Lung (tissue), 12 donors: ENCODE results near the gene SLC51A. TPM values are rescaled to one million over a fixed set of nuclear protein-coding genes. Genes with fewer than 3 reads are reported as not detected.

Source experiments
- ATAC-seq: fragments of 200-7000 bp; cut with Tn5 transposase; one replicate; pipeline ENCODE4 v1.9.1; 2020; ENCODE audit warnings: moderate number of reproducible peaks; ENCODE audit not compliant: insufficient read depth, low FRiP score
- DNase-seq, 3 donors: peaks; one replicate each; pipeline ENCODE4 v3.0.0-alpha.2; 2013 to 2017
- H3K27ac ChIP-seq, 2 donors: one replicate each; pipeline ENCODE4 v1.5.1; 2013; ENCODE audit warnings: mild to moderate bottlenecking in 2 of 2, moderate library complexity in 2 of 2, control low read depth in 1 of 2, inconsistent platforms in 1 of 2, low read depth in 1 of 2, low read length in 1 of 2
- H3K27me3 ChIP-seq, 3 donors: one replicate each; pipeline ENCODE4 v1.5.1; 2013; ENCODE audit warnings: low read length in 2 of 3; ENCODE audit not compliant: control insufficient read depth in 3 of 3, insufficient read depth in 3 of 3
- H3K36me3 ChIP-seq, 4 donors: one replicate each; pipeline ENCODE4 v1.5.1; 2013; ENCODE audit warnings: low read length in 4 of 4, mild to moderate bottlenecking in 1 of 4, moderate library complexity in 1 of 4; ENCODE audit not compliant: control insufficient read depth in 4 of 4, insufficient read depth in 4 of 4
- H3K4me1 ChIP-seq, 5 donors: one replicate each; pipeline ENCODE4 v1.5.1; 2013; ENCODE audit warnings: low read length in 5 of 5, mild to moderate bottlenecking in 2 of 5, moderate library complexity in 1 of 5; ENCODE audit not compliant: control insufficient read depth in 5 of 5, insufficient read depth in 5 of 5
- H3K4me3 ChIP-seq: one replicate; pipeline ENCODE4 v1.5.1; 2013; ENCODE audit warnings: mild to moderate bottlenecking, control low read depth, moderate library complexity
- H3K9ac ChIP-seq, 2 donors: one replicate each; pipeline ENCODE4 v1.5.1; 2013; ENCODE audit warnings: low read length in 2 of 2, control low read depth in 1 of 2; ENCODE audit not compliant: insufficient read depth in 1 of 2
- H3K9me3 ChIP-seq, 4 donors: one replicate each; pipeline ENCODE4 v1.5.1; 2013; ENCODE audit warnings: low read length in 3 of 4, mild to moderate bottlenecking in 1 of 4, moderate library complexity in 1 of 4; ENCODE audit not compliant: control insufficient read depth in 4 of 4, insufficient read depth in 3 of 4
- CTCF ChIP-seq: IDR thresholded peaks from 2 replicates; pipeline ENCODE4 v1.5.1; 2012; ENCODE audit warnings: mild to moderate bottlenecking; ENCODE audit errors: control extremely low read depth, extremely low read depth
- WGBS, 2 donors: extraction: QIAGEN DNeasy Blood & Tissue Kit; methylation state at CpG; one replicate each; pipeline ENCODE4 v1.1.7; 2013; 5-methylcytosine and 5-hydroxymethylcytosine counted together
- polyA plus RNA-seq, 2 donors: library from polyadenylated mRNA; stranded (reverse); fragments of 200-250 nt; gene quantifications; one replicate each; pipeline ENCODE4 v1.2.1, GENCODE V29; 2013
- total RNA-seq, 2 donors: library from RNA; depleted of rRNA in 1 of 2; stranded (reverse); fragments of >200 nt in 1 of 2; gene quantifications; one replicate each; pipeline ENCODE4 v1.2.1, GENCODE V29; 2014 to 2021
- donor health status: control.
- donor health status: control.
- donor health status: Bipolar disorder and iron deficiency.
- donor health status: healthy.
- donor health status: DM: yes; HTN: yes; CAD: no.

SLC51A gene
- total and polyA plus RNA-seq, 4 donors, result 0.73 to 7.2 (median 1.9) TPM

DNA sequence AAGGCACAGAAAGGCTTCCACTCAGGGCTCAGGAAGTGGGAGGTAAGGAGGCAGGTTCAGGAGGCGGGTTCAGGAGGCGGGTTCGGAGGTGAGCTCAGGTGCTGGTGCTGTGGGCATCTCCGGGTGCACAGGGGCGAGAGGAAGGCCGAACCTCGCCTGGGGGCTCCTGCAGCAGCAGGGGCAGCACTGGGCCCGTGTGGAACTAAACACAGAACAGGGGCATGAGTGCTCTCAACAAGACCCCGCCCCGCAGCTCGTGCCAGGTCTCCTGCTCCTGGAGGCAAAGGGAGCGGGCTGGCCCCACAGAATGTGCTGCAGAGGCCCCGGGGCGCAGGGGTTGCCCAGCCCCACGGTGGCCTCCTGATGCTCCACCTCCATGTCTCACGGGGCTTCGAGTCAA, 18.8 kb upstream of the SLC51A start:
- Histone ChIP-seq H3K9me3 (no peaks in the 10 kb centered on the region), H3K4me1 (peaks cover 0 to 11% (median 2%) of the 10 kb centered on the region in 5 donors), H3K9ac (no peak overlapping the region), H3K27me3 (no peaks in the 10 kb centered on the region), H3K27ac (no peak overlapping the region), H3K36me3 (no peaks in the 10 kb centered on the region), H3K4me3 (no peak overlapping the region)
- TF ChIP-seq CTCF, result no peak
- DNase-seq, result no peak
- 79 to 89% methylated on average over 17 of the region's 17 CpGs for WGBS, 2 donors
- no peak for ATAC-seq

DNA sequence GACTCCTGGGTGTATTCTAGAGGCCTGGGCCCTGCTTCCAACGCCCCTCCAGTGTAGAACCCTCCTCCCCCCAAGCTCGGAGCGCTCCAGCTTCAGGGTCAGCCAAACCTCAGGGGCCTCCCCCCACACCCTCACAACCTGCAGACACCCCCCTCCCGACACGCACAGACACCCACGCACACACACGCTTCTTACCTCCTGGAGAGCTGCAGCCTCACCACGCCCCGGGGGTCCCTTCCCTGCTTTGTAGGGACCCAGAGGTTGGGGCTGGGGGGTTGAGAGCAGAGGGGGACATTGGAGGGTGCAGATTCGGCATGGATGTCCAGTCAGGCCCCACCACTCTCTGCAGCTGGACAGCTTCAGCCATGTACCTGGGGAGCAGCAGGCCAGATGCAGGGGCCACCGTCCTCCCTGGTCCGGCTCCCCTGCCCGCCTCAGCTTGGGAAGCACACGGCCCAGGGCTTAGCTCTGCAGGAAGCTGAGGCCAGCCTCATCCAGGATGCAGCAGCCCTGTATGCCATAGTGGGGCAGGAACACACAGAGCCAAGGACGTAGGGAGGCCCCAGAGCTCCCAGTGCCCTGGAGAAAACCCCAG, 18.2 kb upstream of the SLC51A start:
- Histone ChIP-seq H3K27me3 (no peaks in the 10 kb centered on the region), H3K4me3 (no peak overlapping the region), H3K36me3 (no peaks in the 10 kb centered on the region), H3K9ac (no peak overlapping the region), H3K4me1 (peaks cover 0 to 9% (median 0%) of the 10 kb centered on the region in 5 donors), H3K27ac (no peak overlapping the region), H3K9me3 (no peaks in the 10 kb centered on the region)
- DNase-seq, result no peak
- no peak for TF ChIP-seq CTCF
- WGBS, 2 donors, result 89 to 92% methylated on average over 15 of the region's 15 CpGs
- ATAC-seq, result no peak

DNA sequence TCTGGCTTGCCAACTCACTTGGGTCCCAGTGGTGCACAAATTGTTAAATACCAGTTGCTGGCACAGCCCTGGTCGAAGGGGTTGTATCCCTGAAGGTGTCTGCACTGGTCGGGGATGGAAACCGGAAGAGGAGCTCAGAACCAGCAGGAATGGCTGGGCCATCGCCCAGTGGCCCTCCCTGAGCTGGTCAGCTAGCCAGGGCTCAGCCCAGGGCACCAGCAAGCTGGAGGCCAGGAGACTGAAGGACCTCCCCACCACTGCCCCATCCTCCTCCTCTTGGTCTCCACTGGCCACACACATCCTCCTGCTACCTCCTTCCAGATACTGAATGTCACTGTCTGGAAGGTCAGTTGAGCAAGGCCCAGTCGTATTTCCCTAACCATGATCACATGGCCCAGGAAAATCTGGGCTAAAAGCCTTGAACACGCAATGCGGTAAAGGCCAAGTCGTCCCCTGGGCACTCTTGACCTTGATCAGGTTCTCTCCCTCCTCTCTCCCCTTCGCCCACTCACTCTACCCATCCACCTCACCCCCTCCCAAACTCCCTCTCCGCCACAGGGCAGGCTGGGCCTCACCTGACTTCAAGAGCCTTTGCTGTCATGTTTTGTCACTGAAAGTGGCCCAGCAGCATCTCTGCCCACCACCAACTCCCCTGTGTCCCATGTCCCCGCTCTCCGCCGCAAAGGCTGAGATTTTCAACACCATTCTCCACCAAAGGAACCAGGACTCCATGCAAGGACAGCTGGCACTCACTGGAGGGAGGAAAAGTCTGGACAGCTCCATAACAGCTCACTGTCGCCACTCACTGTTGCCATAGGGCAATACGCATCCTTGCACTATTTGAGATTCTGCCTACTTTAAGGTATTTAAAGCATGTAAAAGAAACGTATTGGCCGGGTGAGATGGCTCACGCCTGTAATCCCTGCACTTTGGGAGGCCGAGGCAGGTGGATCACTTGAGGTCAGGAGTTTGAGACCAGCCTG, 17.3 kb upstream of the SLC51A start:
- no peaks in the 10 kb centered on the region for H3K9me3 ChIP-seq
- no peaks in the 10 kb centered on the region for H3K27me3 ChIP-seq
- no peak overlapping the region for H3K27ac ChIP-seq
- H3K4me3 ChIP-seq, result no peak overlapping the region
- 79 to 86% methylated on average over 19 of the region's 19 CpGs for WGBS, 2 donors
- ATAC-seq, result no peak
- H3K36me3 ChIP-seq, result no peaks in the 10 kb centered on the region
- no peak for DNase-seq
- TF ChIP-seq CTCF, result no peak
- no peak overlapping the region for H3K9ac ChIP-seq
- peaks cover 0 to 6% (median 0%) of the 10 kb centered on the region in 5 donors for H3K4me1 ChIP-seq
